Activated CD8-positive, alpha-beta T cell treated with anti-CD3 and anti-CD28 coated beads, Interleukin-2, amount 10 ng/mL, durations not matched to agents 7 days and 5 days (primary cell): ENCODE measurements around the gene NTPCR. TPM values are rescaled to one million over a fixed set of nuclear protein-coding genes. Genes with fewer than 3 reads are reported as not detected.
A peak's percentile ranks its signal among the peaks of the same experiment; 100 is the strongest.

Experiments
- ATAC-seq: fragments of 150-1000 bp; cut with Tn5 transposase; one replicate; pipeline ENCODE4 v1.10.0; 2021; ENCODE audit warnings: moderate library complexity
- CTCF ChIA-PET: fragments of 350-600 bp; sonication (Branson Sonifier 250); formaldehyde crosslinking; loops from one replicate; lab custom pipeline; 2021; ENCODE audit warnings: antibody characterized with exemption; lab: Charles Lee
- POLR2A ChIA-PET: fragments of 350-600 bp; sonication (Branson Sonifier 250); formaldehyde crosslinking; loops from one replicate; lab custom pipeline; 2021; ENCODE audit warnings: antibody characterized with exemption; lab: Charles Lee
- DNase-seq: peaks from one replicate; pipeline ENCODE4 v3.0.0-alpha.2; 2020
- H3K27ac Mint-ChIP-seq: one replicate; pipeline ENCODE4 v1.8.0; 2021; ENCODE audit warnings: mild to moderate bottlenecking, mixed read lengths
- H3K27me3 Mint-ChIP-seq: one replicate; pipeline ENCODE4 v1.8.0; 2021; ENCODE audit warnings: low read depth, mixed read lengths
- H3K36me3 Mint-ChIP-seq: one replicate; pipeline ENCODE4 v1.8.0; 2021; ENCODE audit warnings: low read depth, mixed read lengths
- H3K4me1 Mint-ChIP-seq: one replicate; pipeline ENCODE4 v1.8.0; 2021; ENCODE audit warnings: low read depth, mixed read lengths
- H3K4me3 Mint-ChIP-seq: one replicate; pipeline ENCODE4 v1.8.0; 2021; ENCODE audit warnings: mild to moderate bottlenecking, mixed read lengths
- H3K9me3 Mint-ChIP-seq: one replicate; pipeline ENCODE4 v1.8.0; 2022; ENCODE audit warnings: mixed read lengths; ENCODE audit not compliant: insufficient read depth
- total RNA-seq, 2 experiments: library from RNA; stranded (reverse); gene quantifications; one replicate each; pipeline ENCODE4 v1.2.3, GENCODE V29; 2021

Gene NTPCR
- total RNA-seq, 2 experiments from 2014 or later = 21.0 to 23.5 TPM

GRCh38 chr1:232951605-232952004 lies 1.2 kb downstream of the NTPCR start:
- DNase-seq (no peak), ATAC-seq (no peak)
- Mint-ChIP-seq H3K9me3 (no peaks in the 10 kb centered on the region), H3K4me3 (peak overlapping the region; percentile 97), H3K36me3 (peaks cover 15% of the 10 kb centered on the region), H3K4me1 (peaks cover 37% of the 10 kb centered on the region), H3K27me3 (no peaks in the 10 kb centered on the region), H3K27ac (no peak overlapping the region)
- POLR2A ChIA-PET = no interaction called here
- CTCF ChIA-PET = interaction anchor here (1.0 to 1.4 kb wide), 5 partner anchors 11 to 141 kb away, joined by 3 to 6 read pairs (median 4); no protein-coding TSS in a partner anchor

- peak; percentile 39 for DNase-seq
These were observed 2.4 kb downstream of the NTPCR start for GRCh38 chr1:232952514-232953499.

GRCh38 chr1:232954594-232955365 lies 4.4 kb downstream of the NTPCR start:
- Mint-ChIP-seq H3K4me3 (no peak overlapping the region), H3K27ac (no peak overlapping the region), H3K9me3 (peaks cover 5% of the 10 kb centered on the region), H3K4me1 (peaks cover 29% of the 10 kb centered on the region), H3K27me3 (no peaks in the 10 kb centered on the region), H3K36me3 (peaks cover 37% of the 10 kb centered on the region)
- DNase-seq (no peak), ATAC-seq (no peak)
- CTCF ChIA-PET = no interaction called here
- POLR2A ChIA-PET = no interaction called here

More at GRCh38 chr1:232952514-232953499, 2.4 kb downstream of the NTPCR start:
- no peak overlapping the region for H3K4me3 Mint-ChIP-seq
- ChIA-PET CTCF (interaction anchor here (0.7 to 1.4 kb wide), 14 partner anchors 9 to 161 kb away, joined by 3 to 8 read pairs (median 4); no protein-coding TSS in a partner anchor), POLR2A (no interaction called here)
- H3K27ac Mint-ChIP-seq = no peak overlapping the region
- no peaks in the 10 kb centered on the region for H3K27me3 Mint-ChIP-seq
- no peaks in the 10 kb centered on the region for H3K9me3 Mint-ChIP-seq
- H3K4me1 Mint-ChIP-seq = peaks cover 37% of the 10 kb centered on the region
- H3K36me3 Mint-ChIP-seq = peaks cover 24% of the 10 kb centered on the region
- no peak for ATAC-seq

DNA sequence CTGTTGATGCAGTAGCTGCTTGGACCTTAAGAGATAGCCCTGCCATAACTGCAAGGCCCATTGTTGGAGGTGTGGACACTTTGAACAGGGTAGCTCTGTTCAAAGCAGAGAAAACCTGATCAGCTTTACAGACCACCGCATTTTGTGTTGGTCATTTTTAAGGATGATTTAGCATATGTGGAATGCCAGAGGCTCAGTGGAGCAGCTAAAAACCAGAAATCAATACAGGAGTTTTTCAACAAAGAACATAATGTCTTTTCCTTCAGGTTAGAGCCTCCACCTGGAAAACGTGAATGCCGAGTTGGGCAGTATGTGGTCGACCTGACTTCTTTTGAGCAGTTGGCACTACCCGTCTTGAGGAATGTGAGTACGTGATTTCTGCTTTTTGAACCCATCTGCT lies 5.7 kb downstream of the NTPCR start:
- H3K4me1 Mint-ChIP-seq = peaks cover 21% of the 10 kb centered on the region
- ATAC-seq = no peak

GRCh38 chr1:232958067-232958466 lies 7.7 kb downstream of the NTPCR start:
- POLR2A ChIA-PET = no interaction called here
- peaks cover 5% of the 10 kb centered on the region for H3K4me1 Mint-ChIP-seq
- no peak overlapping the region for H3K27ac Mint-ChIP-seq
- ATAC-seq = no peak
- H3K9me3 Mint-ChIP-seq = peaks cover 5% of the 10 kb centered on the region
- peaks cover 33% of the 10 kb centered on the region for H3K36me3 Mint-ChIP-seq
- H3K27me3 Mint-ChIP-seq = no peaks in the 10 kb centered on the region
- H3K4me3 Mint-ChIP-seq = no peak overlapping the region
- no peak for DNase-seq
- CTCF ChIA-PET = no interaction called here

More for the DNA sequence above, 5.7 kb downstream of the NTPCR start:
- ChIA-PET CTCF (no interaction called here), POLR2A (no interaction called here)
- H3K27me3 Mint-ChIP-seq = no peaks in the 10 kb centered on the region
- DNase-seq = no peak
- no peak overlapping the region for H3K4me3 Mint-ChIP-seq
- H3K36me3 Mint-ChIP-seq = peaks cover 34% of the 10 kb centered on the region
- H3K27ac Mint-ChIP-seq = no peak overlapping the region
- H3K9me3 Mint-ChIP-seq = peaks cover 5% of the 10 kb centered on the region

- Mint-ChIP-seq H3K27me3 (no peaks in the 10 kb centered on the region), H3K4me3 (no peak overlapping the region), H3K36me3 (peaks cover 19% of the 10 kb centered on the region), H3K4me1 (peaks cover 17% of the 10 kb centered on the region), H3K9me3 (peaks cover 5% of the 10 kb centered on the region), H3K27ac (no peak overlapping the region)
- ChIA-PET POLR2A (no interaction called here), CTCF (interaction anchor here (1.6 to 2.2 kb wide), 2 partner anchors 10 to 11 kb away, joined by 5 to 8 read pairs; no protein-coding TSS in a partner anchor)
- ATAC-seq = no peak
- DNase-seq = no peak
These were observed 12.6 kb downstream of the NTPCR start for GRCh38 chr1:232962761-232963745.

GRCh38 chr1:232964601-232965000 lies 14.2 kb downstream of the NTPCR start:
- H3K9me3 Mint-ChIP-seq = no peaks in the 10 kb centered on the region
- H3K27me3 Mint-ChIP-seq = no peaks in the 10 kb centered on the region
- no peak for DNase-seq
- no peak overlapping the region for H3K4me3 Mint-ChIP-seq
- peaks cover 13% of the 10 kb centered on the region for H3K36me3 Mint-ChIP-seq
- no peak for ATAC-seq
- peaks cover 32% of the 10 kb centered on the region for H3K4me1 Mint-ChIP-seq
- CTCF ChIA-PET = interaction anchor here (1.3 kb wide), 1 partner anchor 13 kb away, joined by 4 read pairs; no protein-coding TSS in a partner anchor
- no peak overlapping the region for H3K27ac Mint-ChIP-seq
- POLR2A ChIA-PET = no interaction called here

DNA sequence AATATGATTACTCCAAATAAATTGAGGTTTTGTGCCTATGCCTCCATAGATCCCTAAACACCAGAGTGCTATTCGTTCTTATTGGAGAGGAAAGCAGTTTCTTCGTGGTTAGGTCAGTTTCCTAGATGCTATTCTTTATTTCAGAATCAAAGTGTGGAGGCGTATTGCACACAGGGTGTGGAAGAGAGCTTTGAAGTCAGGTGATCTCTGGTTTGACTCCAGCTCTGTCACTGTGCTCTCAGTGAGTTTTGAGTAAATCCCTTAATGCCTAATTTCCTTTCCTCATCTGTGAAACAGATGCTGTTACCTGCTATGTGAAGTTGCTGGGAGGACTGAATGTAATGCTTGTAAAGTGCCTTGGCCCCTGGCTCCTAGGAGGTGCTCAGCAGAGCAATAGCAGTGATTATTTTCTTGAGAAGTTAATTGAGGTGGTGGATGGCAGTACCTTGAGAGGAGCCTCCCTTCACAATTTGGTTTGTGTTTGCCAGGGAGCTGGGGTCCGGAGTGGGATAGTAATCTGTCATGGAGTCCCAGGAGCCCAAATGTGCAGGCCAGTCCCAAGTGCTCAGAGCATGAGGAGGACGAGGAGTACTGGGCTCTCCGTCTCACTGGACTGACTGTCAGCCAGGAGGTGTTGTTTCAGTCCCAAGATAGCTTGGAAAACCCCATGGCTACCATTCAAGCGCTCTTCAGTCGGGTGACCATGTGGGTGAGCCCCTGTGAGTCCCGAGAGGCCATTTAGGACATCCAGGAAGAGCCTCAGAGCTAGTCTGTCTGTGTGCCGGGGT lies 14.9 kb downstream of the NTPCR start:
- no peak for ATAC-seq

DNA sequence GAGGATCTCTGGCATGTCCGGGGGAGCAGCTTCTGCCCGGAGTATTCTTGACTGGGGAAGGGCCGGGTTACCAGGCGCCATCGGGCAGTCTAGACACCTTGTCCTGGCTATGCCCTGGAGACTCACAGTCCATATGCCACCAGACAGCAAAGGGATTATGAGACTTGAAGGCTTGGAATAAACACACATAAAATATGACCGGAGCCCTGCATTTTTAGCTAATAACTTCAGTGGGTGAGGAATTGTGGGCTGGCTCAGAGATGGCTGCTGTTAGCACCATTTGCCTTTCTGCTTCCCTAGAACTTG lies 15.5 kb downstream of the NTPCR start:
- no peaks in the 10 kb centered on the region for H3K27me3 Mint-ChIP-seq
- H3K4me3 Mint-ChIP-seq = no peak overlapping the region
- H3K9me3 Mint-ChIP-seq = no peaks in the 10 kb centered on the region
- no peak overlapping the region for H3K27ac Mint-ChIP-seq
- ATAC-seq = no peak
- peaks cover 36% of the 10 kb centered on the region for H3K4me1 Mint-ChIP-seq
- peaks cover 21% of the 10 kb centered on the region for H3K36me3 Mint-ChIP-seq
- no peak for DNase-seq
- ChIA-PET POLR2A (no interaction called here), CTCF (interaction anchor here (0.9 to 1.9 kb wide), 2 partner anchors 13 to 14 kb away, joined by 3 to 6 read pairs; no protein-coding TSS in a partner anchor)

More for the DNA sequence above, 14.9 kb downstream of the NTPCR start:
- DNase-seq = no peak
- ChIA-PET POLR2A (no interaction called here), CTCF (interaction anchor here (1.3 to 1.9 kb wide), 2 partner anchors 14 kb away, joined by 4 to 6 read pairs; no protein-coding TSS in a partner anchor)
- H3K36me3 Mint-ChIP-seq = peaks cover 19% of the 10 kb centered on the region
- H3K4me3 Mint-ChIP-seq = no peak overlapping the region
- no peak overlapping the region for H3K27ac Mint-ChIP-seq
- H3K27me3 Mint-ChIP-seq = no peaks in the 10 kb centered on the region
- H3K9me3 Mint-ChIP-seq = no peaks in the 10 kb centered on the region
- peaks cover 36% of the 10 kb centered on the region for H3K4me1 Mint-ChIP-seq

- ChIA-PET POLR2A (no interaction called here), CTCF (interaction anchor here (0.9 to 1.9 kb wide), 2 partner anchors 13 to 15 kb away, joined by 3 to 6 read pairs; no protein-coding TSS in a partner anchor)
- H3K27ac Mint-ChIP-seq = no peak overlapping the region
- H3K9me3 Mint-ChIP-seq = peaks cover under 1% of the 10 kb centered on the region
- no peaks in the 10 kb centered on the region for H3K27me3 Mint-ChIP-seq
- H3K36me3 Mint-ChIP-seq = peaks cover 29% of the 10 kb centered on the region
- no peak overlapping the region for H3K4me3 Mint-ChIP-seq
- DNase-seq = no peak
- H3K4me1 Mint-ChIP-seq = peaks cover 36% of the 10 kb centered on the region
- no peak for ATAC-seq
These were observed 16.3 kb downstream of the NTPCR start for GRCh38 chr1:232966663-232967062.
